Natural killer cell (primary cell): ENCODE data around the gene EDC4. TPM values are rescaled to one million over a fixed set of nuclear protein-coding genes. Genes with fewer than 3 reads are reported as not detected.
"Not testable (repeated sequence)": the region's sequence is repeated elsewhere in the genome, so short reads cannot be mapped to it uniquely, and the experiment has no call there.

Experiments
- ATAC-seq, 3 donors: fragments of 150-1000 bp in 2 of 3; fragments of 200-7000 bp in 1 of 3; cut with Tn5 transposase; 1 replicate in 1 of 3; 2 replicates in 2 of 3; pipeline ENCODE4 v1.10.0; 2021; ENCODE audit warnings: mild to moderate bottlenecking in 2 of 3, moderate library complexity in 2 of 3
- DNase-seq, 2 donors: peaks; one replicate each; pipeline versions ENCODE4 v3.0.0 to v3.0.0-alpha.2; 2013 to 2021; ENCODE audit warnings: mixed read lengths in 1 of 2
- H3K27ac ChIP-seq: one replicate; pipeline ENCODE4 v1.5.1; 2013; ENCODE audit warnings: mild to moderate bottlenecking, low read length
- H3K27me3 ChIP-seq: one replicate; pipeline ENCODE4 v1.6.1; 2013; ENCODE audit warnings: low read length; ENCODE audit not compliant: control insufficient read depth, insufficient read depth
- H3K36me3 ChIP-seq: one replicate; pipeline ENCODE4 v1.6.1; 2013; ENCODE audit warnings: low read length; ENCODE audit not compliant: control insufficient read depth, insufficient read depth
- H3K4me1 ChIP-seq: one replicate; pipeline ENCODE4 v1.6.1; 2013; ENCODE audit warnings: low read length; ENCODE audit not compliant: control insufficient read depth, insufficient read depth
- H3K4me3 ChIP-seq: one replicate; pipeline ENCODE4 v1.5.1; 2013; ENCODE audit warnings: low read length
- H3K9me3 ChIP-seq: one replicate; pipeline ENCODE4 v1.6.1; 2013; ENCODE audit warnings: low read length; ENCODE audit not compliant: control insufficient read depth, insufficient read depth
- H3K27ac Mint-ChIP-seq, 2 donors: one replicate each; pipeline ENCODE4 v1.8.0; 2022; ENCODE audit warnings: mild to moderate bottlenecking in 2 of 2, mixed read lengths in 2 of 2, moderate library complexity in 1 of 2
- H3K27me3 Mint-ChIP-seq, 2 donors: one replicate each; pipeline ENCODE4 v1.8.0; 2022; ENCODE audit warnings: low read depth in 2 of 2, mixed read lengths in 2 of 2
- H3K36me3 Mint-ChIP-seq: one replicate; pipeline ENCODE4 v1.8.0; 2022; ENCODE audit warnings: mixed read lengths
- H3K4me1 Mint-ChIP-seq, 2 donors: one replicate each; pipeline ENCODE4 v1.8.0; 2022; ENCODE audit warnings: mixed read lengths in 2 of 2
- H3K4me3 Mint-ChIP-seq: one replicate; pipeline ENCODE4 v1.8.0; 2022; ENCODE audit warnings: mild to moderate bottlenecking, moderate library complexity, mixed read lengths
- H3K9me3 Mint-ChIP-seq, 2 donors: one replicate each; pipeline ENCODE4 v1.8.0; 2022; ENCODE audit warnings: mixed read lengths in 2 of 2
- CTCF ChIP-seq: fragments of 200-600 bp; IDR thresholded peaks from one replicate; pipeline ENCODE4 v1.8.0; 2022; ENCODE audit warnings: antibody characterized with exemption
- WGBS: methylation state at CpG from one replicate; pipeline ENCODE4 v1.1.7; 2013; ENCODE audit warnings: missing lambda C conversion rate; ENCODE audit not compliant: insufficient coverage; 5-methylcytosine and 5-hydroxymethylcytosine counted together
- intact Hi-C: fragments of 100-400 bp; cut with micrococcal nuclease; formaldehyde crosslinking; loops from one replicate; pipeline ENCODE4 v1.14.2; 2022
- total RNA-seq, 4 donors: library from RNA; stranded (reverse); fragments of 120-200 nt in 1 of 4; gene quantifications; one replicate each; pipeline versions ENCODE4 v1.2.3 to v1.2.4, GENCODE V29; 2013 to 2022

EDC4 gene
- total RNA-seq, 3 donors from 2014 or later (not counting 1 experiment from before 2014, with no cell fraction given), result 91.9 to 111 (median 105) TPM

DNA sequence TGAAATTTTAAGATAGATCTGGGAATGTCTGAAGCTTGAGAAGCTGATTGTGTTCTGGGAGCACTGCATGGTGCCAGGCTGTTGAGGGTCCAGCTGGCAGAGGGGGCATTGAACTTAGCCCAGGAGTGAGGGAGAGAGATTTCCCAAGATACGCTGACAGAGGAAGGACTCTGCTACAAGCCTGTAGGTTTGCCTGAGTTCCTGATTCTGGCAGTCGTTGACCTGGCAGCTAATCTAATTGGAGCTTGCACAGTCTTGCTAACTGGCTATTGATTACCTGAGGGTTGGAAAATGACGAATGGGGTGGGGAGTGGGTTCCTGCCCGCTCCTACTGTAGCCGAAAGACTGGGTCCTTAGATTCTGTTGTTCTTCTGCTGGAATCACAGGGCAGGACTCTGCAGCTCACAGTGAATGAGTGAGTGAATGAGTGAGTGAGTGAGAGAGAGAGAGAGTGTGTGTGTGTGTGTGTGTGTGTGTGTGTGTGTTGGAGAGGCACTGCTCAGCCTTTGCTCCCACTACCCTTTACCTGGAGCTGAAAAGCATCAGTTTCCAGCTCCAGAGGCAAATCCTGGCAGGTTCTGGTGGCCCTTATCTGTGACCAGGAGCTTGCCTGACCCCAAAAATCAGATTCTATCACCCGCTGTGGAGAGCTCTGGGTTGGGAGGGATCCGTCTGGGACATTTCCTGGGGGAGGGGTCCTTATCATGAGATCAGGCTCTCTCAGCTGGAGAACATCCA lies 42.1 kb downstream of the EDC4 start:
- DNase-seq (no peak), ATAC-seq (no peak)
- 94% methylated on average over 7 of the region's 7 CpGs for WGBS
- Mint-ChIP-seq H3K4me3 (no peak overlapping the region), H3K27ac (no peak overlapping the region), H3K9me3 (no peaks in the 10 kb centered on the region), H3K27me3 (no peaks in the 10 kb centered on the region), H3K36me3 (no peaks in the 10 kb centered on the region), H3K4me1 (peaks cover 26 to 30% of the 10 kb centered on the region in 2 donors)
- intact Hi-C loops, result no loop called here
- no peaks in the 10 kb centered on the region for H3K9me3 ChIP-seq
- H3K4me1 ChIP-seq, result no peaks in the 10 kb centered on the region
- H3K36me3 ChIP-seq, result peaks cover 11% of the 10 kb centered on the region
- no peak overlapping the region for H3K27ac ChIP-seq
- no peaks in the 10 kb centered on the region for H3K27me3 ChIP-seq
- TF ChIP-seq CTCF, result no peak
- H3K4me3 ChIP-seq, result no peak overlapping the region

- H3K27me3 Mint-ChIP-seq, ATAC-seq, DNase-seq, H3K9me3 Mint-ChIP-seq, H3K4me3 ChIP-seq, H3K9me3 ChIP-seq, H3K27me3 ChIP-seq, H3K4me3 Mint-ChIP-seq, H3K27ac ChIP-seq, H3K27ac Mint-ChIP-seq, H3K36me3 Mint-ChIP-seq, intact Hi-C loops, H3K4me1 ChIP-seq: not testable (repeated sequence)
- H3K4me1 Mint-ChIP-seq, result peaks cover 26 to 30% of the 10 kb centered on the region in 2 donors
- no CpG with 5 or more reads among the region's 2 CpGs for WGBS
- H3K36me3 ChIP-seq, result peaks cover 12% of the 10 kb centered on the region
Measured at GRCh38 chr16:67915496-67915769, 42.6 kb downstream of the EDC4 start.

DNA sequence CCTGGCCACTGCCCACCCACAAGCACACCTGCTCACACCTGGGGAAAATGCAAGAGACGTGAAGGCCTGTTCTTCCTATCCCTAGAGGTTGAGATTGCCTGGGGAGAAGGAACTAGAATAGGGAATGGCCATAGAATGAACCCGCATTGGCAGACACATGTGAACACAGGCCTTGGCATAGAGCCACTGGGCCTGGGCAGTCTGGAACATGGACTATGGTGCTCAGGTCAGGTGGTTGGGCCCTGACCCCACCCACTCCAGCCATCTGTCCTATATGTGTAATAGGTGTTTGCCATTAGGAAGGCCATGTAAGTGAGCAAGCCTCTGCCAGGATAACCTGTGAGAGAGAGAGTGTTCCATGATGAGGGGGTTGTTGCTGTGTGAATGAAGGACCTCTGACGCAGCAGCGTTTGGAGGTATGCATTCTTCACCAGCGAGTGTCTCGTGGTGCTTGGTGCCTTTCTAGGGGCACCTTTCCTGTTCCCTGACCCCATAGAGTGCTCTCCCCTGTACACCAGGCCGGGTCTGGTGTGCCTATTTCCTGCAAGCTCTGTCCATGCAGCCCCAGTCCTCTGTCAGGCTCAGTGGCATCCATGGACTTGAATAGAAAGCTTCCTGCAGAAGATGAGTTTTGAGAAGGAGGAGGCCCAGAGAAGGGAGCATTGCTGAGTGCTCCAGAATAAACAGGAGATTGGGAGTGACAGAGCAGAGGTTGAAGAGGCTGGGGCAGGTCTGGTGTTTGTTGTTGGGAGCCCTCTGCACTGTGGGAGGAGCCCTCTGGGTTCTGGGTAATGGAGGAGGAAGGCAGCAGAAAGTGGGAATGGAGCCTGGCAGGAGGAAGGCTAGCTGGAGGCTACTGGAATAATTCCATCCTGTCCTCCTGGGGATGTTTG lies 43.2 kb downstream of the EDC4 start:
- H3K27me3 Mint-ChIP-seq, result no peaks in the 10 kb centered on the region
- Histone ChIP-seq H3K4me3 (no peak overlapping the region), H3K27ac (no peak overlapping the region), H3K36me3 (peaks cover 13% of the 10 kb centered on the region), H3K4me1 (no peaks in the 10 kb centered on the region), H3K9me3 (no peaks in the 10 kb centered on the region), H3K27me3 (no peaks in the 10 kb centered on the region)
- DNase-seq, result no peak
- no peak overlapping the region for H3K4me3 Mint-ChIP-seq
- intact Hi-C loops, result no loop called here
- H3K9me3 Mint-ChIP-seq, result no peaks in the 10 kb centered on the region
- 91% methylated on average over 7 of the region's 7 CpGs for WGBS
- no peak for ATAC-seq
- no peak overlapping the region for H3K27ac Mint-ChIP-seq
- TF ChIP-seq CTCF, result no peak
- H3K4me1 Mint-ChIP-seq, result peaks cover 26 to 34% of the 10 kb centered on the region in 2 donors
- no peaks in the 10 kb centered on the region for H3K36me3 Mint-ChIP-seq

- peak overlapping the region in 1 of 2 donors; percentile 60 for H3K27ac Mint-ChIP-seq
- Histone ChIP-seq H3K4me3 (no peak overlapping the region), H3K9me3 (no peaks in the 10 kb centered on the region), H3K27ac (no peak overlapping the region), H3K4me1 (no peaks in the 10 kb centered on the region), H3K27me3 (no peaks in the 10 kb centered on the region), H3K36me3 (peaks cover 12% of the 10 kb centered on the region)
- WGBS, result 92% methylated on average over 6 of the region's 6 CpGs
- no peak overlapping the region for H3K4me3 Mint-ChIP-seq
- no peak for TF ChIP-seq CTCF
- DNase-seq (no peak), ATAC-seq (no peak)
- intact Hi-C loops, result no loop called here
- no peaks in the 10 kb centered on the region for H3K27me3 Mint-ChIP-seq
- no peaks in the 10 kb centered on the region for H3K36me3 Mint-ChIP-seq
- peaks cover 22 to 30% of the 10 kb centered on the region in 2 donors for H3K4me1 Mint-ChIP-seq
- no peaks in the 10 kb centered on the region for H3K9me3 Mint-ChIP-seq
Measured at GRCh38 chr16:67917140-67917851, 44.4 kb downstream of the EDC4 start.
